Osteocyte (in vitro differentiated cells): ENCODE data around the gene GFOD2. TPM values are rescaled to one million over a fixed set of nuclear protein-coding genes. Genes with fewer than 3 reads are reported as not detected.

ENCODE experiments used
- DNase-seq: peaks from one replicate; pipeline ENCODE4 v3.0.0; 2021; ENCODE audit warnings: mixed read lengths; ENCODE audit not compliant: unreplicated experiment; ENCODE audit errors: extremely low spot score
- H3K27ac Mint-ChIP-seq: one replicate; pipeline ENCODE4 v1.8.0; 2021; ENCODE audit warnings: mild to moderate bottlenecking, mixed read lengths; ENCODE audit not compliant: unreplicated experiment
- H3K27me3 Mint-ChIP-seq: one replicate; pipeline ENCODE4 v1.8.0; 2021; ENCODE audit warnings: mixed read lengths; ENCODE audit not compliant: unreplicated experiment
- H3K36me3 Mint-ChIP-seq: one replicate; pipeline ENCODE4 v1.8.0; 2021; ENCODE audit warnings: mixed read lengths; ENCODE audit not compliant: unreplicated experiment
- H3K4me1 Mint-ChIP-seq: one replicate; pipeline ENCODE4 v1.8.0; 2021; ENCODE audit warnings: mixed read lengths; ENCODE audit not compliant: unreplicated experiment
- H3K4me3 Mint-ChIP-seq: one replicate; pipeline ENCODE4 v1.8.0; 2021; ENCODE audit warnings: mild to moderate bottlenecking, moderate library complexity, mixed read lengths; ENCODE audit not compliant: unreplicated experiment
- H3K9me3 Mint-ChIP-seq: one replicate; pipeline ENCODE4 v1.8.0; 2021; ENCODE audit warnings: mixed read lengths; ENCODE audit not compliant: unreplicated experiment
- CTCF ChIP-seq: fragments of 200-600 bp; sonication (generic); IDR thresholded peaks from 2 replicates; pipeline ENCODE4 v1.5.0; 2021; ENCODE audit warnings: antibody characterized with exemption, mild to moderate bottlenecking, moderate library complexity
- total RNA-seq: library from RNA; stranded (reverse); gene quantifications from 2 replicates; pipeline ENCODE4 v1.2.1, GENCODE V29; 2021

Gene GFOD2
- total RNA-seq, 1 donor from 2014 or later, result 22.2 TPM

- H3K4me3 Mint-ChIP-seq, result no peak overlapping the region
- peaks cover 29% of the 10 kb centered on the region for H3K36me3 Mint-ChIP-seq
- no peaks in the 10 kb centered on the region for H3K4me1 Mint-ChIP-seq
- no peak overlapping the region for H3K27ac Mint-ChIP-seq
- H3K27me3 Mint-ChIP-seq, result no peaks in the 10 kb centered on the region
- DNase-seq, result no peak
- H3K9me3 Mint-ChIP-seq, result no peaks in the 10 kb centered on the region
- no peak for TF ChIP-seq CTCF
Measured at GRCh38 chr16:67632415-67633172, 86.5 kb downstream of the GFOD2 start.

- Mint-ChIP-seq H3K27me3 (no peaks in the 10 kb centered on the region), H3K36me3 (peaks cover 34% of the 10 kb centered on the region), H3K4me1 (no peaks in the 10 kb centered on the region), H3K9me3 (no peaks in the 10 kb centered on the region), H3K27ac (no peak overlapping the region), H3K4me3 (no peak overlapping the region)
- DNase-seq, result no peak
- no peak for TF ChIP-seq CTCF
Measured at GRCh38 chr16:67628216-67628615, 90.9 kb downstream of the GFOD2 start.

Other genes starting within 250 kb of the GFOD2 start
- gene ATP6V0D1, start 238.2 kb downstream of the GFOD2 start, total RNA-seq, result 112 and 116 TPM in 2 replicates
- not detected in 2 replicates for gene AGRP, start 235.8 kb downstream of the GFOD2 start, total RNA-seq
- 75.0 and 77.0 TPM in 2 replicates for gene RIPOR1, start 190.5 kb downstream of the GFOD2 start, total RNA-seq
- 43.2 and 47.4 TPM in 2 replicates for gene CTCF, start 156.8 kb downstream of the GFOD2 start, total RNA-seq
- 0.94 and 1.7 TPM in 2 replicates for gene CARMIL2, start 74.2 kb downstream of the GFOD2 start, total RNA-seq
- gene ACD, start 59.1 kb downstream of the GFOD2 start, total RNA-seq, result 21.3 and 23.1 TPM in 2 replicates
- gene PARD6A, start 58.4 kb downstream of the GFOD2 start, total RNA-seq, result 4.1 and 4.6 TPM in 2 replicates
- gene ENKD1, start 52.6 kb downstream of the GFOD2 start, total RNA-seq, result 10.9 and 11.7 TPM in 2 replicates
- 2.1 and 2.8 TPM in 2 replicates for gene C16orf86, start 52.5 kb downstream of the GFOD2 start, total RNA-seq
- gene RANBP10, start 87.2 kb upstream of the GFOD2 start, total RNA-seq, result 18.9 and 19.5 TPM in 2 replicates
- 3.6 and 4.1 TPM in 2 replicates for gene TSNAXIP1, start 87.6 kb upstream of the GFOD2 start, total RNA-seq
- gene THAP11, start 123.0 kb upstream of the GFOD2 start, total RNA-seq, result 29.5 and 30.0 TPM in 2 replicates
- gene NUTF2, start 127.6 kb upstream of the GFOD2 start, total RNA-seq, result 121 and 125 TPM in 2 replicates
- gene CENPT, start 128.4 kb upstream of the GFOD2 start, total RNA-seq, result 46.3 and 51.2 TPM in 2 replicates
- 68.2 and 75.4 TPM in 2 replicates for gene EDC4, start 153.7 kb upstream of the GFOD2 start, total RNA-seq
- 1.4 and 1.5 TPM in 2 replicates for gene NRN1L, start 165.6 kb upstream of the GFOD2 start, total RNA-seq
- 43.9 and 45.5 TPM in 2 replicates for gene PSKH1, start 173.9 kb upstream of the GFOD2 start, total RNA-seq
- 0.39 and 0.91 TPM in 2 replicates for gene CTRL, start 212.5 kb upstream of the GFOD2 start, total RNA-seq
- gene PSMB10, start 217.5 kb upstream of the GFOD2 start, total RNA-seq, result 58.3 and 59.0 TPM in 2 replicates
- gene LCAT, start 224.8 kb upstream of the GFOD2 start, total RNA-seq, result 35.3 and 36.9 TPM in 2 replicates
- 90.7 and 91.6 TPM in 2 replicates for gene SLC12A4, start 249.3 kb upstream of the GFOD2 start, total RNA-seq